Prostate gland (tissue), 2 donors: Measurements from ENCODE around the gene RPP38.

Source experiments
- CTCF ChIP-seq, 4 experiments: fragments of 200-600 bp in 2 of 4; fragments of 450-650 bp in 2 of 4; sonication (generic) in 2 of 4; IDR thresholded peaks; 1 replicate in 3 of 4; 2 replicates in 1 of 4; pipeline ENCODE4 v1.5.1; 2016 to 2019; ENCODE audit warnings: antibody characterized with exemption in 4 of 4, mild to moderate bottlenecking in 2 of 4, moderate library complexity in 2 of 4
- POLR2AphosphoS5 ChIP-seq: sonication (generic); formaldehyde crosslinking; IDR thresholded peaks from one replicate; pipeline ENCODE4 v1.6.1; 2017; ENCODE audit warnings: antibody characterized with exemption

- TF ChIP-seq POLR2AphosphoS5, result no peak
- no peak for TF ChIP-seq CTCF (IDR thresholded peaks at IDR 0.05)
Observed at GRCh38 chr10:15121707-15122106, 24.6 kb downstream of the RPP38 start.
